HG02885 (cell line): ENCODE results near the gene ASTN2.

Experiments used
- ATAC-seq: cut with Tn5 transposase; IDR thresholded peaks from one replicate; pipeline ENCODE4 v1.9.1; 2021; ENCODE audit warnings: mild to moderate bottlenecking; ENCODE audit not compliant: unreplicated experiment, poor library complexity

Gene ASTN2, protein sequence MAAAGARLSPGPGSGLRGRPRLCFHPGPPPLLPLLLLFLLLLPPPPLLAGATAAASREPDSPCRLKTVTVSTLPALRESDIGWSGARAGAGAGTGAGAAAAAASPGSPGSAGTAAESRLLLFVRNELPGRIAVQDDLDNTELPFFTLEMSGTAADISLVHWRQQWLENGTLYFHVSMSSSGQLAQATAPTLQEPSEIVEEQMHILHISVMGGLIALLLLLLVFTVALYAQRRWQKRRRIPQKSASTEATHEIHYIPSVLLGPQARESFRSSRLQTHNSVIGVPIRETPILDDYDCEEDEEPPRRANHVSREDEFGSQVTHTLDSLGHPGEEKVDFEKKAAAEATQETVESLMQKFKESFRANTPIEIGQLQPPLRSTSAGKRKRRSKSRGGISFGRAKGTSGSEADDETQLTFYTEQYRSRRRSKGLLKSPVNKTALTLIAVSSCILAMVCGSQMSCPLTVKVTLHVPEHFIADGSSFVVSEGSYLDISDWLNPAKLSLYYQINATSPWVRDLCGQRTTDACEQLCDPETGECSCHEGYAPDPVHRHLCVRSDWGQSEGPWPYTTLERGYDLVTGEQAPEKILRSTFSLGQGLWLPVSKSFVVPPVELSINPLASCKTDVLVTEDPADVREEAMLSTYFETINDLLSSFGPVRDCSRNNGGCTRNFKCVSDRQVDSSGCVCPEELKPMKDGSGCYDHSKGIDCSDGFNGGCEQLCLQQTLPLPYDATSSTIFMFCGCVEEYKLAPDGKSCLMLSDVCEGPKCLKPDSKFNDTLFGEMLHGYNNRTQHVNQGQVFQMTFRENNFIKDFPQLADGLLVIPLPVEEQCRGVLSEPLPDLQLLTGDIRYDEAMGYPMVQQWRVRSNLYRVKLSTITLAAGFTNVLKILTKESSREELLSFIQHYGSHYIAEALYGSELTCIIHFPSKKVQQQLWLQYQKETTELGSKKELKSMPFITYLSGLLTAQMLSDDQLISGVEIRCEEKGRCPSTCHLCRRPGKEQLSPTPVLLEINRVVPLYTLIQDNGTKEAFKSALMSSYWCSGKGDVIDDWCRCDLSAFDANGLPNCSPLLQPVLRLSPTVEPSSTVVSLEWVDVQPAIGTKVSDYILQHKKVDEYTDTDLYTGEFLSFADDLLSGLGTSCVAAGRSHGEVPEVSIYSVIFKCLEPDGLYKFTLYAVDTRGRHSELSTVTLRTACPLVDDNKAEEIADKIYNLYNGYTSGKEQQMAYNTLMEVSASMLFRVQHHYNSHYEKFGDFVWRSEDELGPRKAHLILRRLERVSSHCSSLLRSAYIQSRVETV (N-terminal part only)

DNA sequence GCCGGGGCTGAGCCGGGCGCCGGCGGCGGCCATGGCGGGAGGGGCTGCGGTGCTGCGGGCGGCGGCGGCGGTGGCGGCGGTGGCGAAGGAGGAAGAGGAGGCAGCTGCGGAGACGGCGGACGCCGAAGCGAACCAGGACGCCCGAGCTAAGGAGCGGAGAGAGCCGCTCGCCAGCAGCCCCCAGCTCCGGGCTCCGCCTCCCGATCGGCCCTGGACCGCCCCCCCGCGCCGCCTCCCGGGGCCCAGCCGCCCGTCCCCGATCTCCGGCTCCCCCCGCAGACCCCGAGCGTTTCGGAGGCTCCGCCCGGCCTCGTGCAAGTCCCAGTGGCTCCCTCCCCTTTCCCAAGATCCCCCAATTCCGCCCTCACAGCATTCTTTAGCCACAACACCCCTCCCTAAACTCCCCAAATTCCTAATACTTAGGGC is at the start of gene ASTN2:
ASTN2 (minus strand) TSS at position 152 of the 426 bp plus-strand sequence; CDS start at position 33, 119 bp downstream.
- no peak for ATAC-seq

DNA sequence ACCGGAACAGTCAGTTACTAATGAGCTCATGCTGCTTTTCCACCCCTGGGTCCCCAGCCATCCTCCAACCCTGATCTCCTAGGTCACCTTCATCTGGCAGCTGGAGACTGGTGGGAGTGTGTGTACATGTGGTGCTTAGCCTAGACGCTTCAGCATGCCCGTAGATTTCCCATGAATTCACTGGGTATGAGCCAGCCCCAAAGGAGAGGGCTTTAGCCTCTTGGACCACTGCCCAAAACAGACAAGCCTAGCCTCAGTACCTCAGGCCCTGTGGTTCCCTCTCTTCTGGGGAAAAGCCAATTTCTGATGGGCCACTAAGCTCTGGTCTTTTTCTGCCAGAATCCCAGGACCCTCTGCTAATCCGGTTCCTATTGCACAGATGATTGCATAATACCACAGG is 48.0 kb upstream of the ASTN2 start:
- no peak for ATAC-seq

DNA sequence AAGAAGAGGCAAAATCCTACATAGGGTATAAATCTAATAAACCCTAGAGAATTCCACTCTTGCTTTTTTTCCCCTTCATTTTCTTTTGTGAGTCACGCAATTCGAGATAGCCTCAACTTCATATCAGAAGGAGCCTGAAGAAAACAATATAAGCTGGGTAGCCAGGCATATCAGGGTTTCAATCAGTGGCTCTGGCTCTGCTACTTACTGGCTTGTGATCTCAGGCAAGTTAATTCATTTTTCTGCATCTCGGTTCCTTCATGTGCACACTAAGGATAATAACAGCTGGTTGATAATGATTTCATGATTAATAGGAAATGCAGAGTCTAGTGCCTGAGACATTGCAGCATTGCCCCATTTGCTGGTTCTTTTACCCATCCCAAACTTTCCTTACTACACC is 46.5 kb upstream of the ASTN2 start:
- ATAC-seq: no peak

DNA sequence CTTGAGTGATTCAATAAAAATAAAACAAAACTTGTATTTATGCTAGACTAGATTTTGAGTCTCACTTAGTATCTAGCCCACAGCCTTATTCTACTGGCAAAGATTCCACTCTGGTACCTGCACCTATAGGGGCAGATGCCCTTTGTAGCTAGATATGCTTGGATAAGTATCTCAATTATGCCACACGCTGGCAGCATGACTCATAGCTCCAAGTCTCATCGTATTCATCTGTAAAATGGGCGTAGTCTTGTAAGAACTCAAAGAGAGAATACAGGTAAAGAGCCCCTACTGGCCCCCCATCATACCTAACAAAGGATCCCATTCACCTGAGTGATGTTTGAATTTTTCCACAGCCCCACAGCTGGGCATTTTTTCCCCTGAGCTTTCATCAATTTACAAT is 45.9 kb upstream of the ASTN2 start:
- no peak for ATAC-seq

DNA sequence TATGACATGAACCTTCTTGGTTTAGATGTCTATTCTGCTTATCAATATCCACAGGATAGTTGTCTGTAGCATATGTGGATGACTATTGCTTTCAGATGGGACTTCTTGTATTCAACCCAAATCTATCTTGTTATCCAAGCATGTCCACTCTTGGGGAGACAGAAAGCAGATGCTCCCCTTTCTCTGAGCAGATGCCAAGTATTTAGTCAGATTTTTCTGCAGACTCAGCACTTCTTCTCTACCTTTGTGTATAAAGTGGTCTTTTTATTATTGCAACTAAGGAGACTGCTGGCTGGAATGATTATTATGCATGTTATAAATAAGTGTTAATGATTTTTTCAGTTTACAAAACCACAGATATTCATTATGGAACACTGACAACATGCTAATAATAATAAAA is 45.1 kb upstream of the ASTN2 start:
- ATAC-seq: no peak

DNA sequence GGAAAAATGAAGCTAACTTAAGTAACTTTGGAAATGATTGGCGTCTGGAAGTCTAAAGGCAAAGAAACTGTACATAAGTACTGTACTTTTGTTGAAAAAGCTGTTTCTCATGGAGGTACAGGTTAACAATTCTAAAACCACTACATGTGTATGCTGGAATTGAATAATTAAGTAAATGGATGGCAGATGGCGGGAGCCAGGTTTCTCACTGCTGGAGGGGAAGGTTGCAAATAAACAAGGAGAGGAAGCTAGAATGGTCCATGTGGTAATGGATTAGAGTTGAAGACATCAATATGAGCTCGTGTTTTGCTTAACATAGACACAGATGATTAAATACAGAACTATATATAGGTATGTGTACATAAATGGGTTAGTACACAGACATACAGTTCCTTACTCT is 43.2 kb upstream of the ASTN2 start:
- no peak for ATAC-seq

DNA sequence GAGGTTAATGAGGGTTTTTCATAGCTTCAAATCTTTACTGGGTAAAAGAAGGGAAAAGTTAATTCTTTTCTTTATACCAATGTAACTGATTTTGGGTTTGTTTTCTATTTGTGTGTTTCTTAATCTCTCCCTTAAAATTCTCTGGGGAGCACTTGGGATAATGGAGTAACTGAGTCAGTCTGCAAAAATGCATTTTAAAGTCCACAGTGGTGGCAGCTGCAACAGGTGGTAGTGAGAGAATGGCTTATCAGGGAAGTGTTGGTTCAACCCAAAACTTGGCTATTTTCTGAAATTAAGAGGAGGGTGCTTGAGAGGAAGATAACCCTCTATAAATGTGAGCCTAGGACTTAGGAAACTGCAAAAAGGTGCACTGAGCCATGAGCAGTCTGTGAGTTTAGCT is 39.9 kb upstream of the ASTN2 start:
- no peak for ATAC-seq

DNA sequence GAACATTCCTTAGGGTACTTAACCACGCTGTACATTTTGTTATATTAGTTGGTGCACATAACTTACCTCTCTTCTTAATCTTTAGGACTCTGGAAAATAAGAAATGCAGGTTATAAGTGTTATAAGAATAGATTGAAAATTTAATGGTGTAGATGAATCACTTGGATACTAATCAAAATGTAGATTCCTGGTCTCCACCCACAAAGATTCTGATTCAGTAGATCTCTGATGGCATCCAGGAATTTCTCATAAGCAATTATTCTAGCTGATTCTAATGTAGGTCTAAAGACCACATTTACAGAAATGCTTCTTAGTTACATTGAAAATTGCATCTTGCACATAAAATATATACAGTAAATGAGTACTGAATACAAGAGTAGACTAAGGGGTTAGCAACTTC is 38.9 kb upstream of the ASTN2 start:
- ATAC-seq: no peak

DNA sequence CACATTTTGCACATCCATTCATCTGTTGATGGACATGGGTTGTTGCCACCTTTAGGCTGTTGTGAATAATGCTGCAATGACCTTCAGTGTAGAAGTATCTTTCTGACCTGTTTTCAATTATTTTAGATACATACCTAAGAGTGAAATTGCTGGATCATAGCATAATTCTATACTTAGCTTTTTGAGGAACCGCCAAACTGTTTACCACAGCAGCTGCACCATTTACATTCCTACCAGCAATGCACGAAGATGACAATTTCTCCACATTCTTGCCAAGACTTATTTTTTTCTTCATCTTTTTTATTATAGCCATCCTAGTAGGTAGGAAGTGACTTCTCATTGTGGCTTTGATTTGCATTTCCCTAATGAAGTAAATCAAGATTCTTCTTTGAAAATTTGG is 36.5 kb upstream of the ASTN2 start:
- no peak for ATAC-seq

DNA sequence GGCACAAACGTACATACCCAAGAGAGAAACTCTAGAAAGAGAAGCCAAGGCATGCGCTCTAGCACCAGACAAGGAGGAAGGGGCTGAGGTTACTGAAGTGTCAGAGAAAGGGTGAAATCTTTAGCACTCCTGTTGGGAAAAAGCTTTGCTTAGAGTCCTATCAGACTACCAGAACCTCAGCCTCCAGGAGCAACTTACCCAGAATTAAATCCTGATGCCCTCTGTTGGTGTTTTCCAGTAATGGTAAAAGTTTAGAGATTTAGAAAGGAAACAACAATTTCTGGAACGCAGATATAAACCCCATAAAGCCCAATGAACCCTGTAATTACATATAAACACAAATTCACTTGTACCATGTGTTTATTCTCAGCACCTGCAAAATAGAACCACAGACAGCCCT is 33.2 kb upstream of the ASTN2 start:
- ATAC-seq: no peak

DNA sequence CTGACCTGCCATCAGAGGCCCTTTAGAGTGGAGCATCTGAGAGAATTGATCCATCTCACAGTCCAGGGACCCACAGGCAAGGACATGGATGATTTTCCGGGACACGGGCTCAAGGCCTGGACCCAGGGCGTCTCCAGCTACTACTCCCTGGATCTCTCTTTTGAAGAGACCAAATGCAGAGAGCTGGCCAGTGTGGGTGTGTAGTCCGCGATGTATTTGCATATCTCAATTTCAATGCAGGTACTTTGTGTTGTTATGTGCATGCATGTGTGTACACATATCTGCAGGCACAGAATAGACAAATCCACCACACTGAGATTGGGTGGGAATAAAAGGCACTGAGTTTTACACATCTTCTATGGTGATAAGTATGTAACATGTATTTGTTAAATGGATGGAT is 30.8 kb upstream of the ASTN2 start:
- no peak for ATAC-seq

DNA sequence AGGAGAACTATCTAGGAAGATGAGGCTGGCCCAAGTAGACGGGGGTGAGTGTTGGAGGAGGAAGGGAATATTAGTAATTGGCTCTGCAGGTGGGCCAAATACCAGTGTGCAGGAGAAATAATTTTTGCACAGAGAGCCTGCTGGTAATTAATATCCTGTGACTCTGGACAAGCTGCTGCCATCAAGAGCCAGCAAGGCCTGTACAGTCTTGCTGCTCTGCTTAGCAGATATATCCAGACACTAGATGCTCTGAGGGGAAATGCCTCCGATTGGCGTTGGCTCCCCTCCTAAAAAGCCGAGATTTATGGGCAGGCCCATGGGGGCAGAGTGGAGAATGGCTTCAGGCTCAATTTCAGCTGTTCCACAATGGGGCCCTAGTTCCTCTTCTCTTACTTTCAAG is 29.6 kb upstream of the ASTN2 start:
- no peak for ATAC-seq

DNA sequence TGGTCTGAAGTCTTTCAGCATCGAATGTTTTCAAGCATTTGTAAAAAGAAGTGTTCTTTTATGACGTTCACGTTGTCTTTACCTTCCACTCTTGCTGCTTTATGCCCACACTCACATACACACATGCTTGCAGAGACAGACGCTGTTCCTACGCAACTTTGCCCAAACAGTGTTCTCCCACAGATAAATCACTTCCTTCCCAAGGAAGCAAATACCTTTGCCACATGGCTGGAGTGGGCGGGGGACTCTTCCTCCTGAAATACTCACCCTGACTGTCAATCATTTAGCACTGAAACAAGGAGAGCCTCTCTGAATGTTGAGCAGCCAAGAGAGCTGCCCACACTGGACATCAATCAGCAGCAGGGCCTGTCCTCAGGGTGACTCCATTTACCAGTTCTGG is 22.4 kb upstream of the ASTN2 start:
- ATAC-seq: no peak

DNA sequence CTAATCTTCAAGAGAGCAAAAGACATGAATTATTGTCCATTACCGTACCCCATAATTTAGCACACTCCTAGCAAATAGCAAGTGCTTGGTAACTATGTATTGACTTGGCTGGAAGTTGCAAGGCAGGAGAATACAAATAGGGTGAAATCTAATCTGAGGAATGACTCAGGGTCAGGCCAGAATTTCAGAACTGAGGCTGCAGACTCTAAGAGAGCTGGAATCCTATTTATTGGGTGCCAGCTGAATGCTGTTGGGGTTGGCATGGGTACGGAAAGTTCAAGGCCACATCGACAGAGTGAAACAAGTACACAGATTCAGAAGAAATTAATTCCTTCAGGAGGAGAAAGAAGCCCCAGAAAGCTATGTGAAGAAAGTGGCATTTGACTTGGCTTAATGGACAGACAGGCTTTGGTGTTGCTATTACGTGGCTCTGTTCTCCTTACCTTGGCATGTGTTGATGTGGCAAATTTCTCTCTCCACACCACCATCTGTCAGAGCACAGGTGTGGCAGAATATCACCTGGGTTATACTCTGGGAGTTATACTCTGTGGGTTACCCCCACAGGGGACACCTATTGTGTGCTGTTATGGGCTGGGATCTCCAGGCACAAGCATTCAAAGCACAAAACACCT is 20.9 kb upstream of the ASTN2 start:
- no peak for ATAC-seq

DNA sequence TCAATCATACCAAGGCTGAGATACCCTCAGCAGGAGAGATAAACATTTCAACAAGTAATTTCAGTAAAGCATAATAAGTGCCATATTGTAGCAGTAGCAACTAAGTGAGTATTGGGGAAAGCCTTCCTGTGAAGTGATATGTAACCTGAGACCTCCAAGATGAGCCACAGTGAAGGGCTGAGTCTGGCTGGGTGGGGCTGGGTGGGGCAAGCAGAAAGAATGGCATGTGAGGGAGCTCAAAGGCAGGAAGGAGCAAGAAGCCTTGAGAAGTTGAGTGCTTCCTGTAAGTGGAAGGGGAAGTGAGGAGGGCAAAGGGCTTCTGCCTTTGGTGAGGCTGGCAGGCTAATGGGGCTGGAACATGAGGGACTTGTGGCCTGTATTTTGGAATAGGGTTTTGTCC is 19.7 kb upstream of the ASTN2 start:
- no peak for ATAC-seq

DNA sequence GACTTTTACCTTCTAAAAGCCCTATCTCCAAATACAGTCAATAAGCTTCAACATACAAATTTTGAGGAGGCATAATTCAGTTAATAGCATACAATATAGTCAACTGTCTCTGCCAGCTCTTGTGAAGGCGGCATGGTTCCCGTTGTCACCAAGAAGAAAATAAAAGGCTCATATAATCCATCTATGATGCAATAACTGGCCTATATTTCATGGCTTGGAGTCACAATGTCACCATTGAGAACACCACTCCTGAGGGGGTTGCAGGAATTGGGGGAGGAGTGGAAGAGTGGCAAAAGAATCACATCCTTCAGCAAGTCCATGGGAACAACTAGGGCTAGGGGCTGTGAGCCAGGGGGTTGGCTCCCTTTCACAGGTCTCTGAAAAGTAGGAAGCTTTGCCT is 16.0 kb upstream of the ASTN2 start:
- no peak for ATAC-seq

DNA sequence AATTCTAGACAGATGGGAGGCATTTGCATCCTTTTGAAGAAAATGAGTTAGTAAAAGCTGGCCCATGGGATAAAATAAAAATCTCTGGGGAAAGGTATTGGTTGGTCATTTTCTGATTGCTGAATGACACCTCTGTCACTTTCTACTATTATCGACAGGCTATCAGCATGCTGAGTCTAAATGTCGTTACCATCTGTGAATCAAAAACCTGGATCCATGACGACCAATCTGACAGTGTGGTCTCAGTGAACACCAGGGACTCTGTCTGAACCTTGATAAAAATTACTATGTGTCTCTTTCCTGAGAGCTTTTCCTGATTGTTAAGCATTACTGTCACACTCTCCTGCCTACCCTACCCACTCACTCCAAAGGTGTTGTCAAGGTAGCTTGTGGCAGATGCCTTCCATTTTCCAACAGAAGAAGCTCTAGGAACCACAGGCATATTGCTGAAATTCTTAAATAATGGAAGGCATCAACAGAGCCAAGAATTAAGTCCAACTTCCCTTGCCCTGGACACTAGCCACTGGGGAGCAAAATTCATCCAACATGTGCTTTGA is 12.6 kb upstream of the ASTN2 start:
- no peak for ATAC-seq

DNA sequence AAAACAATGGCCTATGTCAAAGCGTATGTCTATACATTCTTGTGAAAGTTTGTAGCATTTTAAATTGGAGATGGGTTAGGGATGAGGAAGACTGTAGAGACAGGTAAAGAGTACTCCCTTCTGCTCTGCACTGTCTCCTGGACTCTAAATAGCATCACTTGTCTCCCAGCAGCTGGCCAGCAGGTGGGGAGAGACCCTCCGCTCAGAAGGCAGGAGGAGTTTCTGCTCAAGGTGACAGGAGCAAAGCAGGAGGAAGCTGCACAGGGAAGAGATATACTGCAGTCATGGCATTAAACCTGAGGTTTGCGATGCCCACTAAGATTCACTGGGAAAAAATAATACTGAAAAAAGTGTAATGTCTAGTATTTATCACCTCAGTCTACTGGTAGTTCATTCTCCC is 10.7 kb upstream of the ASTN2 start:
- no peak for ATAC-seq

DNA sequence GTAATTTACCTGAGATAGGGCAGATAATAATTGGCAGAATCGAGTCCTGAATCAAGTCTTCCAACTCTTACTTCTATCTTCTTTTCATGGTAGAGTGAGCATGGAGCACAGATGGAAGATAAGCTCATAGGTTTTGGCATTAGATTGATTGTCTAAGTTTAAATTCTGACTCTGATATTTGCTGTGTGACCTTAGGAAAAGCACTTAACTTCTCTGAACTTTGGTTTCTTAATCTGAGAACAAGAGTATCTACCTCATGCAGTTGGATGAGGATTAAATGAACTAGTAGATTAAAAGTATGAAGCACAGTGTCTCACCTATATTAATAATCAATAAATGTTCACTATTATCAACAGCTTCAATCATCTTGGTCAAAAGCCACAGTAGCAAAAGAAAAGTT is 9.4 kb upstream of the ASTN2 start:
- ATAC-seq: no peak

DNA sequence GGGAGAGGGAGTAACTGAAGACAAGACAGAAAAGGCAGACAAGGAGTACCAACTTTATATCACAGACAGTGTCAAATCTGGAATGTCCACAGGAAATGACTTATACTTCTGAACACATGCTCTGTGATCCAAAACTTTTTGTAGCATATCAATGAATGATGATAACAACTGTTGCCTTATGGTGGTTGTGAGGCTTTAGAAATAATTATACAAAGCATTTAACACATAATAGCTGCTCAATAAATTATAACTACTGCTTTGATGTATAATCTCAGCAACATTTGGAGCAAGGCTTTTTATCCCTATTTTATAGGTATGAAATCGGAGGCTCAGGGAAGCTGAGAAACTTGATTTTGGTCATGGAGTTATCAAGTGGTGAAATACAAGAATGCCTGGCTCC is 3.3 kb upstream of the ASTN2 start:
- no peak for ATAC-seq
